Trophoblast cell (in vitro differentiated cells and primary cell): Measurements from ENCODE around the gene MSTO1.

ENCODE experiments used
- DNase-seq, 2 donors: peaks; one replicate each; pipeline ENCODE4 v3.0.0-alpha.2; 2016
- H2AFZ ChIP-seq: 2 replicates; pipeline ENCODE4 v1.6.1; 2013; ENCODE audit warnings: low read length, moderate library complexity, mild to moderate bottlenecking; ENCODE audit not compliant: insufficient read depth, poor library complexity
- H2AK5ac ChIP-seq: 2 replicates; pipeline ENCODE4 v1.6.1; 2013; ENCODE audit warnings: mild to moderate bottlenecking, low read length
- H2BK120ac ChIP-seq: 2 replicates; pipeline ENCODE4 v1.6.1; 2013; ENCODE audit warnings: low read length, mild to moderate bottlenecking, moderate library complexity; ENCODE audit not compliant: insufficient read depth, poor library complexity
- H2BK12ac ChIP-seq: 2 replicates; pipeline ENCODE4 v1.6.1; 2013; ENCODE audit warnings: mild to moderate bottlenecking, low read length, moderate library complexity
- H2BK5ac ChIP-seq: 2 replicates; pipeline ENCODE4 v1.6.1; 2013; ENCODE audit warnings: low read length, low read depth, moderate library complexity, mild to moderate bottlenecking; ENCODE audit not compliant: poor library complexity
- H3K14ac ChIP-seq: 2 replicates; pipeline ENCODE4 v1.6.1; 2013; ENCODE audit warnings: mild to moderate bottlenecking, low read length
- H3K18ac ChIP-seq: 2 replicates; pipeline ENCODE4 v1.6.1; 2013; ENCODE audit warnings: mild to moderate bottlenecking, low read length
- H3K23ac ChIP-seq: 2 replicates; pipeline ENCODE4 v1.6.1; 2013; ENCODE audit warnings: low read length
- H3K27ac ChIP-seq: 2 replicates; pipeline ENCODE4 v1.5.1; 2013; ENCODE audit warnings: low read depth, mild to moderate bottlenecking, inconsistent platforms, low read length, moderate library complexity
- H3K27me3 ChIP-seq: 2 replicates; pipeline ENCODE4 v1.6.1; 2013; ENCODE audit warnings: inconsistent platforms, mild to moderate bottlenecking, low read length, moderate library complexity; ENCODE audit not compliant: insufficient read depth
- H3K36me3 ChIP-seq, 2 experiments: 1 replicate in 1 of 2; 2 replicates in 1 of 2; pipeline ENCODE4 v1.6.1; 2013; ENCODE audit warnings: low read length in 2 of 2, mild to moderate bottlenecking in 2 of 2, moderate library complexity in 1 of 2; ENCODE audit not compliant: insufficient read depth in 2 of 2, control insufficient read depth in 1 of 2
- H3K4ac ChIP-seq: 2 replicates; pipeline ENCODE4 v1.6.1; 2013; ENCODE audit warnings: low read depth, mild to moderate bottlenecking, low read length, moderate library complexity
- H3K4me1 ChIP-seq, 2 experiments: 1 replicate in 1 of 2; 2 replicates in 1 of 2; pipeline ENCODE4 v1.6.1; 2013; ENCODE audit warnings: low read length in 2 of 2, mild to moderate bottlenecking in 2 of 2, moderate library complexity in 1 of 2; ENCODE audit not compliant: insufficient read depth in 2 of 2, control insufficient read depth in 1 of 2
- H3K4me2 ChIP-seq: 2 replicates; pipeline ENCODE4 v1.6.1; 2013; ENCODE audit warnings: inconsistent platforms, mild to moderate bottlenecking, low read length, moderate library complexity
- H3K4me3 ChIP-seq: 2 replicates; pipeline ENCODE4 v1.5.1; 2013; ENCODE audit warnings: mild to moderate bottlenecking, low read depth, low read length, inconsistent platforms
- H3K79me1 ChIP-seq: one replicate; pipeline ENCODE4 v1.6.1; 2013; ENCODE audit warnings: low read length
- H3K79me2 ChIP-seq: 2 replicates; pipeline ENCODE4 v1.6.1; 2013; ENCODE audit warnings: low read length, mild to moderate bottlenecking; ENCODE audit not compliant: control insufficient read depth, insufficient read depth, poor library complexity
- H3K9ac ChIP-seq: 2 replicates; pipeline ENCODE4 v1.6.1; 2013; ENCODE audit warnings: mild to moderate bottlenecking, low read length
- H3K9me3 ChIP-seq: 2 replicates; pipeline ENCODE4 v1.6.1; 2013; ENCODE audit warnings: low read depth, mild to moderate bottlenecking, control low read depth, inconsistent platforms, low read length; ENCODE audit not compliant: insufficient read depth
- H4K12ac ChIP-seq: 2 replicates; pipeline ENCODE4 v1.6.1; 2013; ENCODE audit warnings: low read depth, mild to moderate bottlenecking, low read length, moderate library complexity
- H4K8ac ChIP-seq: 2 replicates; pipeline ENCODE4 v1.6.1; 2013; ENCODE audit warnings: low read depth, mild to moderate bottlenecking, low read length, moderate library complexity
- H4K91ac ChIP-seq: one replicate; pipeline ENCODE4 v1.6.1; 2013; ENCODE audit warnings: low read depth, mild to moderate bottlenecking, low read length, moderate library complexity
- WGBS: extraction: QIAGEN DNeasy Blood & Tissue Kit; methylation state at CpG from one replicate; pipeline ENCODE4 v1.1.7; 2013; ENCODE audit warnings: missing lambda C conversion rate; ENCODE audit not compliant: insufficient read length, insufficient coverage; ENCODE audit errors: extremely low coverage; 5-methylcytosine and 5-hydroxymethylcytosine counted together

MSTO1 gene

DNA sequence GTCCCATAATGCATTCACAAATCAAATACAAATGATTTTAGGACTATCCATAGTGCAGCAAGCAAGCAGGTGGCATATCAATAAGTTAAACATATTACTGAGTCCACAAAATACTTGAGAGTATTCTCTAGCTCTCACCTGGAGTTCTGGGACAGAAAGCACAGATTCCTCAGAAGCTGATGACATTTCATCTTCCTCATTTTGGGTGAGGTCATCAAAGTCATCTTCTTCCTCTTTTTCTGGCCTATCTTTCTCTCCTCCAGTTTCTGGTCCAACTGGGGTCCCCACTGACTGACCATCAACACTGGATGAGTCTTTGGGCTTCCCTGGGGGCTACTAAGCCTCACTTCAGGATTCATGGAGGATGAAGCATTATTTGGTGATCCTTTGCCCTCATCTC, 39.7 kb downstream of the MSTO1 start:
- H3K36me3 ChIP-seq, result no peaks in the 10 kb centered on the region
- H3K9ac ChIP-seq, result no peak overlapping the region
- no peak overlapping the region for H2BK120ac ChIP-seq
- no peak overlapping the region for H2AK5ac ChIP-seq
- no peaks in the 10 kb centered on the region for H3K79me2 ChIP-seq
- H3K27me3 ChIP-seq, result no peaks in the 10 kb centered on the region
- H3K4me3 ChIP-seq, result no peak overlapping the region
- no peak overlapping the region for H3K23ac ChIP-seq
- DNase-seq, result peak in 1 of 2 donors; percentile 27
- H2AFZ ChIP-seq, result no peak overlapping the region
- H3K79me1 ChIP-seq, result peaks cover 2% of the 10 kb centered on the region
- no peak overlapping the region for H2BK12ac ChIP-seq
- no peak overlapping the region for H3K4ac ChIP-seq
- peaks cover 1% of the 10 kb centered on the region for H3K9me3 ChIP-seq
- no peak overlapping the region for H4K91ac ChIP-seq
- no peak overlapping the region for H3K4me2 ChIP-seq
- H3K18ac ChIP-seq, result no peak overlapping the region
- H3K4me1 ChIP-seq, result peaks cover 2% of the 10 kb centered on the region in 2 experiments
- H2BK5ac ChIP-seq, result no peak overlapping the region
- H4K8ac ChIP-seq, result no peak overlapping the region
- H4K12ac ChIP-seq, result no peak overlapping the region
- H3K27ac ChIP-seq, result no peak overlapping the region
- no peak overlapping the region for H3K14ac ChIP-seq

- Histone ChIP-seq H3K4ac (no peak overlapping the region), H3K79me2 (no peaks in the 10 kb centered on the region), H2AK5ac (no peak overlapping the region), H3K14ac (no peak overlapping the region), H3K4me2 (no peak overlapping the region), H4K91ac (no peak overlapping the region), H3K36me3 (no peaks in the 10 kb centered on the region), H3K23ac (no peak overlapping the region), H4K8ac (no peak overlapping the region), H2BK120ac (no peak overlapping the region), H3K4me3 (no peak overlapping the region), H3K27me3 (no peaks in the 10 kb centered on the region), H4K12ac (no peak overlapping the region), H2BK12ac (no peak overlapping the region), H3K79me1 (peaks cover 2% of the 10 kb centered on the region), H3K4me1 (peaks cover 2% of the 10 kb centered on the region in 2 experiments), H2AFZ (no peak overlapping the region), H2BK5ac (no peak overlapping the region), H3K27ac (no peak overlapping the region), H3K9me3 (peaks cover 1% of the 10 kb centered on the region), H3K9ac (no peak overlapping the region), H3K18ac (no peak overlapping the region)
- DNase-seq, result peak in 1 of 2 donors; percentile 55
- no CpG with 5 or more reads among the region's 7 CpGs for WGBS
Observed at GRCh38 chr1:155650231-155650757, 40.3 kb downstream of the MSTO1 start.

GRCh38 chr1:155651861-155652661, 42.0 kb downstream of the MSTO1 start:
- Histone ChIP-seq H3K4me1 (peaks cover 2% of the 10 kb centered on the region in 2 experiments), H4K12ac (no peak overlapping the region), H3K9me3 (peaks cover 1% of the 10 kb centered on the region), H4K8ac (no peak overlapping the region), H3K23ac (no peak overlapping the region), H3K27me3 (no peaks in the 10 kb centered on the region), H3K4me2 (no peak overlapping the region), H3K79me2 (no peaks in the 10 kb centered on the region), H2BK5ac (no peak overlapping the region), H2BK12ac (no peak overlapping the region), H4K91ac (no peak overlapping the region), H3K27ac (peak overlapping the region; percentile 40), H2AFZ (no peak overlapping the region), H2AK5ac (no peak overlapping the region), H3K4me3 (no peak overlapping the region), H3K4ac (no peak overlapping the region), H3K9ac (no peak overlapping the region), H3K14ac (no peak overlapping the region), H3K36me3 (no peaks in the 10 kb centered on the region), H3K18ac (no peak overlapping the region), H2BK120ac (peak overlapping the region; percentile 15), H3K79me1 (peaks cover 2% of the 10 kb centered on the region)
- WGBS, result no CpG with 5 or more reads among the region's 3 CpGs
- DNase-seq, result peak; percentile 35 to 90

- H2AK5ac ChIP-seq, result no peak overlapping the region
- H2BK120ac ChIP-seq, result no peak overlapping the region
- no peaks in the 10 kb centered on the region for H3K27me3 ChIP-seq
- H3K14ac ChIP-seq, result no peak overlapping the region
- peaks cover 2% of the 10 kb centered on the region in 2 experiments for H3K4me1 ChIP-seq
- no peak overlapping the region for H3K9ac ChIP-seq
- H3K23ac ChIP-seq, result no peak overlapping the region
- peaks cover 2% of the 10 kb centered on the region for H3K79me1 ChIP-seq
- no peaks in the 10 kb centered on the region for H3K36me3 ChIP-seq
- H3K9me3 ChIP-seq, result peaks cover 1% of the 10 kb centered on the region
- DNase-seq, result peak; percentile 73 to 87
- H2BK12ac ChIP-seq, result no peak overlapping the region
- no peak overlapping the region for H3K4me3 ChIP-seq
- H2AFZ ChIP-seq, result no peak overlapping the region
- no peak overlapping the region for H4K91ac ChIP-seq
- no peak overlapping the region for H3K4me2 ChIP-seq
- no peak overlapping the region for H4K8ac ChIP-seq
- no peaks in the 10 kb centered on the region for H3K79me2 ChIP-seq
- WGBS, result no CpG with 5 or more reads among the region's 3 CpGs
- H4K12ac ChIP-seq, result no peak overlapping the region
- H3K27ac ChIP-seq, result no peak overlapping the region
- no peak overlapping the region for H3K18ac ChIP-seq
- no peak overlapping the region for H2BK5ac ChIP-seq
- no peak overlapping the region for H3K4ac ChIP-seq
Observed at GRCh38 chr1:155652951-155653350, 42.9 kb downstream of the MSTO1 start.
